Heart right ventricle (tissue), 16 donors: ENCODE results near the gene SMTNL1. TPM values are rescaled to one million over a fixed set of nuclear protein-coding genes. Genes with fewer than 3 reads are reported as not detected.

Experiments used
- ATAC-seq, 8 donors: fragments of 200-7000 bp; cut with Tn5 transposase; one replicate each; pipeline ENCODE4 v1.9.1; 2020; ENCODE audit warnings: mild to moderate bottlenecking in 8 of 8, moderate library complexity in 8 of 8, moderate number of reproducible peaks in 1 of 8
- DNase-seq, 2 donors: peaks; one replicate each; pipeline ENCODE4 v3.0.0-alpha.2; 2020
- H3K27ac ChIP-seq, 10 donors: fragments of 200-600 bp; sonication (generic) in 2 of 10; one replicate each; pipeline versions ENCODE4 v1.5.0 to v1.8.0; 2020 to 2022; ENCODE audit warnings: mild to moderate bottlenecking in 3 of 10
- H3K27me3 ChIP-seq, 7 donors: fragments of 200-600 bp; one replicate each; pipeline ENCODE4 v1.8.0; 2021 to 2022; ENCODE audit warnings: mild to moderate bottlenecking in 2 of 7
- H3K36me3 ChIP-seq, 9 donors: fragments of 200-600 bp; sonication (generic) in 1 of 9; one replicate each; pipeline versions ENCODE4 v1.5.0 to v1.8.0; 2020 to 2022; ENCODE audit warnings: mild to moderate bottlenecking in 2 of 9
- H3K4me1 ChIP-seq, 9 donors: fragments of 200-600 bp; sonication (generic) in 1 of 9; one replicate each; pipeline versions ENCODE4 v1.5.0 to v1.8.0; 2020 to 2022; ENCODE audit warnings: mild to moderate bottlenecking in 4 of 9
- H3K4me3 ChIP-seq, 10 donors: fragments of 200-600 bp; sonication (generic) in 2 of 10; one replicate each; pipeline versions ENCODE4 v1.5.0 to v1.8.0; 2020 to 2022; ENCODE audit warnings: mild to moderate bottlenecking in 7 of 10, moderate library complexity in 2 of 10
- H3K9me3 ChIP-seq, 11 donors: fragments of 200-600 bp in 10 of 11; sonication (generic) in 2 of 11; one replicate each; pipeline versions ENCODE4 v1.5.0 to v1.8.0; 2013 to 2022; ENCODE audit warnings: mild to moderate bottlenecking in 2 of 11, control low read depth in 1 of 11, moderate library complexity in 1 of 11
- WGBS, 2 donors: extraction: QIAGEN DNeasy Blood & Tissue Kit; methylation state at CpG; one replicate each; pipeline ENCODE4 v1.1.7; 2013; ENCODE audit warnings: inconsistent platforms in 1 of 2; 5-methylcytosine and 5-hydroxymethylcytosine counted together
- intact Hi-C, 10 donors: fragments of 100-400 bp; cut with DNase I; formaldehyde crosslinking; loops; one replicate each; pipeline versions ENCODE4 v1.11.1 to v1.14.2; 2022
- polyA plus RNA-seq, 2 donors: library from polyadenylated mRNA; stranded (reverse); fragments of 200-250 nt; gene quantifications; one replicate each; pipeline ENCODE4 v1.2.3, GENCODE V29; 2013
- total RNA-seq, 10 donors: library from RNA; stranded (reverse); fragmentation: NEBNext Ultra II Directional in 3 of 10; extraction: Animal tissue kit (Norgen Biotek cat#: 25700) in 3 of 10; gene quantifications; one replicate each; pipeline versions ENCODE4 v1.2.1 to v1.2.4, GENCODE V29; 2021 to 2023
- TF ChIP-seq, protein P1 (sequence below), 9 donors: fragments of 200-600 bp; sonication (generic) in 2 of 9; IDR thresholded peaks; one replicate each; pipeline versions ENCODE4 v1.5.0 to v1.8.0; 2021 to 2022; ENCODE audit warnings: antibody characterized with exemption in 9 of 9, mild to moderate bottlenecking in 5 of 9, moderate library complexity in 1 of 9
- donor health status: Arrhythmogenic right ventricular cardiomyopathy.
- donor health status: ischemic (EF 13 %, LVEDD 7.1; RV severe dilation, severe dysfunction).
- donor health status: healthy with polysubstance abuse.
- donor health status: DM: no; HTN: yes; CAD: no.
- donor health status: DM: no; HTN: no; CAD: no.
- donor health status: ischemic (EF 25% LVEDD 6.9; RV normal size, moderate dysfunction).
- donor health status: ischemic (EF 25% LVEDD 5.7; RV mildly dilated, moderate dysfunction).
- donor health status: healthy.
- donor health status: DM: yes; HTN: yes; CAD: no.
- donor health status: Ischemic cardiomyopathy.
- donor health status: ischemic (EF 35%, LVEDD 5.7; RV mildly dilated, moderate dysfunction).
- donor health status: nonischemic (EF 11% LVEDD 7.7; RV severe dilation, severe dysfunction).
- donor health status: DM: yes; HTN: yes; CAD: no.
- donor health status: PGD.
- donor health status: ischemic (EF 29% LVEDD 5.4; RV normal size, mild dysfunction).
- donor health status: nonischemic (EF 23%, LVEDD 6.1; RV moderate dilation, normal function).

The SMTNL1 gene
- total and polyA plus RNA-seq, 12 donors, result not detected

DNA sequence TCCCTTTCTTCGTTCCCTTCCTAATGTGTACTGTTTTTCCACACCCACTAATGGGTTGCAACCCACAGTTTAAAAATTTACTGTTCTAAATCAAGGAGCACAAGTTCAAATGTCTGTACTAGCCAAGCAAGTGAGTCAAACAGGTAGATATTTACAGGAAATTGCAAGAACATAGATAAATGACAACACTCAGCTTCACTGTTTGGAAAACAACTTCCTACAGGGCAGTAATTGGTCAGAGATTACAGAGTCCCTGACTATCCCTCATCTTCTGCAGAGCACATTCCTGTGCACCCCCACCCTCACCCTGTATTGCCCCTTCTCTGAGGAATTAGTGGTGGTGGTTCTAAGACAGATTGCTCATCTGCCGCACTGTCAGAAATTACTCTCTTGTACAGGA, 62.0 kb downstream of the SMTNL1 start:
- ATAC-seq, result no peak
- no peak for DNase-seq
- Histone ChIP-seq H3K27me3 (peaks cover 0 to 8% (median 0%) of the 10 kb centered on the region in 7 donors), H3K36me3 (peaks cover 0 to 31% (median 0%) of the 10 kb centered on the region in 9 donors), H3K9me3 (no peaks in the 10 kb centered on the region), H3K4me1 (peaks cover 0 to 37% (median 14%) of the 10 kb centered on the region in 9 donors), H3K27ac (peak overlapping the region in 7 of 10 donors; percentile 49 to 95 (median 89)), H3K4me3 (peak overlapping the region in 5 of 10 donors; percentile 53 to 65 (median 60))
- intact Hi-C loops, result loop anchor here in 2 of 10 donors (2.0 to 5.0 kb wide), 2 partner anchors 31 to 37 kb away; no protein-coding TSS in a partner anchor
- TF ChIP-seq, protein P1, sequence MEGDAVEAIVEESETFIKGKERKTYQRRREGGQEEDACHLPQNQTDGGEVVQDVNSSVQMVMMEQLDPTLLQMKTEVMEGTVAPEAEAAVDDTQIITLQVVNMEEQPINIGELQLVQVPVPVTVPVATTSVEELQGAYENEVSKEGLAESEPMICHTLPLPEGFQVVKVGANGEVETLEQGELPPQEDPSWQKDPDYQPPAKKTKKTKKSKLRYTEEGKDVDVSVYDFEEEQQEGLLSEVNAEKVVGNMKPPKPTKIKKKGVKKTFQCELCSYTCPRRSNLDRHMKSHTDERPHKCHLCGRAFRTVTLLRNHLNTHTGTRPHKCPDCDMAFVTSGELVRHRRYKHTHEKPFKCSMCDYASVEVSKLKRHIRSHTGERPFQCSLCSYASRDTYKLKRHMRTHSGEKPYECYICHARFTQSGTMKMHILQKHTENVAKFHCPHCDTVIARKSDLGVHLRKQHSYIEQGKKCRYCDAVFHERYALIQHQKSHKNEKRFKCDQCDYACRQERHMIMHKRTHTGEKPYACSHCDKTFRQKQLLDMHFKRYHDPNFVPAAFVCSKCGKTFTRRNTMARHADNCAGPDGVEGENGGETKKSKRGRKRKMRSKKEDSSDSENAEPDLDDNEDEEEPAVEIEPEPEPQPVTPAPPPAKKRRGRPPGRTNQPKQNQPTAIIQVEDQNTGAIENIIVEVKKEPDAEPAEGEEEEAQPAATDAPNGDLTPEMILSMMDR (IDR thresholded peaks at IDR 0.05), result no peak
- WGBS, 2 donors, result 35 to 43% methylated on average over 2 of the region's 2 CpGs

Other genes starting within 250 kb of the SMTNL1 start
- gene TNKS1BP1, start 212.6 kb upstream of the SMTNL1 start, total RNA-seq, result 10 to 100 TPM; 19.9 to 53.8 (median 34.3) TPM
- gene TNKS1BP1, start 212.6 kb upstream of the SMTNL1 start, polyA plus RNA-seq, result 100 to 1,000 TPM in 1 of 2 donors, 10 to 100 TPM in 1; 39.6 to 118 TPM
- gene SSRP1, start 201.7 kb upstream of the SMTNL1 start, total RNA-seq, result 10 to 100 TPM; 30.5 to 44.9 (median 35.4) TPM
- gene SSRP1, start 201.7 kb upstream of the SMTNL1 start, polyA plus RNA-seq, result 10 to 100 TPM; 22.6 to 73.2 TPM
- gene P2RX3, start 199.2 kb upstream of the SMTNL1 start, total RNA-seq, result 1 to 10 TPM in 7 of 10 donors, under 1 TPM in 3; 0.32 to 5.1 (median 1.5) TPM
- gene P2RX3, start 199.2 kb upstream of the SMTNL1 start, polyA plus RNA-seq, result under 1 TPM; 0.42 to 0.66 TPM
- gene PRG3, start 156.4 kb upstream of the SMTNL1 start, total RNA-seq, result not detected
- not detected for gene PRG3, start 156.4 kb upstream of the SMTNL1 start, polyA plus RNA-seq
- under 1 TPM in 1 of 10 donors, not detected in 9; 0.49 TPM for gene PRG2, start 146.9 kb upstream of the SMTNL1 start, total RNA-seq
- not detected for gene PRG2, start 146.9 kb upstream of the SMTNL1 start, polyA plus RNA-seq
- gene SLC43A3, start 110.5 kb upstream of the SMTNL1 start, total RNA-seq, result 10 to 100 TPM; 12.1 to 36.2 (median 19.8) TPM
- 10 to 100 TPM; 16.6 to 24.7 TPM for gene SLC43A3, start 110.5 kb upstream of the SMTNL1 start, polyA plus RNA-seq
- 1 to 10 TPM in 3 of 10 donors, under 1 TPM in 7; 0.33 to 1.5 (median 0.87) TPM for gene RTN4RL2, start 77.1 kb upstream of the SMTNL1 start, total RNA-seq
- gene RTN4RL2, start 77.1 kb upstream of the SMTNL1 start, polyA plus RNA-seq, result 1 to 10 TPM in 1 of 2 donors, under 1 TPM in 1; 0.88 to 1.3 TPM
- 1 to 10 TPM; 3.4 to 8.9 (median 4.7) TPM for gene SLC43A1, start 21.9 kb upstream of the SMTNL1 start, total RNA-seq
- 10 to 100 TPM in 1 of 2 donors, 1 to 10 TPM in 1; 6.7 to 16.5 TPM for gene SLC43A1, start 21.9 kb upstream of the SMTNL1 start, polyA plus RNA-seq
- 10 to 100 TPM; 38.0 to 76.6 (median 51.5) TPM for gene TIMM10, start 6.8 kb upstream of the SMTNL1 start, total RNA-seq
- gene TIMM10, start 6.8 kb upstream of the SMTNL1 start, polyA plus RNA-seq, result 100 to 1,000 TPM in 1 of 2 donors, 10 to 100 TPM in 1; 22.9 to 163 TPM
- gene UBE2L6, start 30.1 kb downstream of the SMTNL1 start, total RNA-seq, result 100 to 1,000 TPM in 1 of 10 donors, 10 to 100 TPM in 8, 1 to 10 TPM in 1; 9.7 to 156 (median 17.7) TPM
- gene UBE2L6, start 30.1 kb downstream of the SMTNL1 start, polyA plus RNA-seq, result 10 to 100 TPM; 14.1 to 19.3 TPM
- 100 to 1,000 TPM in 4 of 10 donors, 10 to 100 TPM in 6; 39.8 to 197 (median 71.6) TPM for gene SERPING1, start 60.1 kb downstream of the SMTNL1 start, total RNA-seq
- 100 to 1,000 TPM; 167 to 184 TPM for gene SERPING1, start 60.1 kb downstream of the SMTNL1 start, polyA plus RNA-seq
- 1 to 10 TPM in 2 of 10 donors, under 1 TPM in 7, not detected in 1; 0.17 to 1.1 (median 0.55) TPM for gene YPEL4, start 112.3 kb downstream of the SMTNL1 start, total RNA-seq
- 1 to 10 TPM in 1 of 2 donors, under 1 TPM in 1; 0.43 to 3.4 TPM for gene YPEL4, start 112.3 kb downstream of the SMTNL1 start, polyA plus RNA-seq
- gene CLP1, start 120.2 kb downstream of the SMTNL1 start, total RNA-seq, result 1 to 10 TPM; 4.0 to 9.0 (median 7.1) TPM
- 1 to 10 TPM; 2.9 to 9.0 TPM for gene CLP1, start 120.2 kb downstream of the SMTNL1 start, polyA plus RNA-seq
- 10 to 100 TPM; 32.6 to 56.5 (median 41.6) TPM for gene ZDHHC5, start 130.5 kb downstream of the SMTNL1 start, total RNA-seq
- 10 to 100 TPM; 22.3 to 31.6 TPM for gene ZDHHC5, start 130.5 kb downstream of the SMTNL1 start, polyA plus RNA-seq
- gene MED19, start 174.6 kb downstream of the SMTNL1 start, total RNA-seq, result 1 to 10 TPM; 5.2 to 9.7 (median 8.4) TPM
- gene MED19, start 174.6 kb downstream of the SMTNL1 start, polyA plus RNA-seq, result 10 to 100 TPM in 1 of 2 donors, 1 to 10 TPM in 1; 5.2 to 18.3 TPM
- 100 to 1,000 TPM in 1 of 10 donors, 10 to 100 TPM in 9; 58.7 to 103 (median 69.0) TPM for gene TMX2, start 175.0 kb downstream of the SMTNL1 start, total RNA-seq
- gene TMX2, start 175.0 kb downstream of the SMTNL1 start, polyA plus RNA-seq, result 100 to 1,000 TPM in 1 of 2 donors, 10 to 100 TPM in 1; 45.4 to 105 TPM
- gene SELENOH, start 203.9 kb downstream of the SMTNL1 start, total RNA-seq, result 10 to 100 TPM; 69.8 to 99.0 (median 77.5) TPM
- gene SELENOH, start 203.9 kb downstream of the SMTNL1 start, polyA plus RNA-seq, result 10 to 100 TPM; 76.8 to 93.7 TPM
- not detected for gene BTBD18, start 214.2 kb downstream of the SMTNL1 start, total RNA-seq
- gene BTBD18, start 214.2 kb downstream of the SMTNL1 start, polyA plus RNA-seq, result not detected
- 10 to 100 TPM; 56.7 to 85.6 (median 65.2) TPM for gene CTNND1, start 224.2 kb downstream of the SMTNL1 start, total RNA-seq
- gene CTNND1, start 224.2 kb downstream of the SMTNL1 start, polyA plus RNA-seq, result 10 to 100 TPM; 28.9 to 30.7 TPM